RPMI7951 (cell line): ENCODE data around the gene ATP11A. TPM values are rescaled to one million over a fixed set of nuclear protein-coding genes. Genes with fewer than 3 reads are reported as not detected.

Experiments
- DNase-seq: peaks from one replicate; pipeline ENCODE4 v3.0.0-alpha.2; 2012; ENCODE audit warnings: low read depth
- total RNA-seq: library from RNA; depleted of rRNA; stranded (reverse); fragments of >200 nt; shearing (Covaris generic); gene quantifications from 2 replicates; pipeline ENCODE4 v1.2.3, GENCODE V29; 2014

The ATP11A gene
- total RNA-seq, 1 experiment from 2014 or later = 2.2 TPM

GRCh38 chr13:112904436-112904960 lies 214.7 kb downstream of the ATP11A start:
- DNase-seq = no peak

DNA sequence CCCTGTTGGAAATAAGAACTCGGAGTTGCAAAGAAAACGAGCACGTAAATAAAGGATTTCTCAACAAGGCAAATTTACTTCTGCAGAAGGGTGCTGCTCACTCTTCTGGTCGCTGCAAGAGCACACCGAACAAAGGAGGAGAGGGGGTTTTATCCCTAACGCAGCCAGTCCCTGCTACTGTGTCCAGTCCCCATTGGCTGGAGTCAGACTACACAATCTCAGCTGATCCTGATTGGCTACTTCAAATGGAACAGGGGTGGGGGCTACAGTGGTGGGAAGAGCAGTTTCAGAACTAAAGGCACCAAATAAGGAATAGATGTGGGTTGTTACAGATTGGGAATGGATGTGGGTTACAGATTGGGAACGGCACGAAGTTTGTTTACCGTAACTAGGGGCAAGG lies 215.2 kb downstream of the ATP11A start:
- DNase-seq = no peak

- no peak for DNase-seq
Observed at GRCh38 chr13:112905619-112905989, 215.8 kb downstream of the ATP11A start.

- DNase-seq = no peak
Observed at GRCh38 chr13:112905990-112906641, 216.3 kb downstream of the ATP11A start.

- DNase-seq = no peak
Observed at GRCh38 chr13:112907286-112907685, 217.4 kb downstream of the ATP11A start.

DNA sequence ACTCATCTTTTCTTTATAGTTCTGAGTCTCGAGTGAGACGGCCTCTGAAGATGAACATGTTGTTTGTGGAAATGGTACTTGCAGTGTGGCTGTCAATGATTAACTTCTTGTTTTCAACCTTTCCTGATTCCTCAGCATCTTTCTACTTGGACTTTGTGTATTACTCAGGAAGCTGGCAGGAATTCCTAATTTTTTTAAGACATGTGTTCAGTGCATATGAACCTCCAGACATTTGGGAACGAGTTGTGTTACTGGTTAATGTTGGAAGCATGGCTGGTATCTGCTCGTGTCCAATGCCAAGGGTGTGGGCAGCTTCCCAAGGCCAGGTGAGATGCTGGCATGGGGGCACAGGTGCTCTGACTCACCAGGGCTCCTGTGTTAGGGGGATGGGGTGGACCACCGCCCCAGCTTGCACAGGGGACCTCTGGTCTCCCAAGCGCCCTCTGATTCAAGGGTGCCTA lies 218.1 kb downstream of the ATP11A start:
- DNase-seq = no peak

- no peak for DNase-seq
Observed at GRCh38 chr13:112908342-112908741, 218.5 kb downstream of the ATP11A start.

DNA sequence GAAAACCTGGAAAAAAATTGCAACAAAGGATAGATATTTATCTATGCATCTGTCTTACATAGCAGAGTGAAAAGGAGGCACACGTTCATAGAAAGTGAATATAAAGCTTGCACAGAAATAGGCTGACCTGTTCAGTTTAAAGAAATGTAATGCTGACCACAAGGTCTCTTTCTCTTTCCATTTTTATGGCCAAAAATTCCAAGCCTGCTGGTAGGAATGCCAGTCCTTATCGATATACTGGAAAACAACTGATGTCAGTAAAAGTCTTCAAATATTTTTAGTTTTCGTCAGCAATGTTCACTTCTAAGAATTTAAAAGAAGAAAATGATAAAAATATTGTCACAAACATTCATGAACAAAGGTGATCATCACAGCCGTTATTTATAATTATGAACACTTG lies 220.2 kb downstream of the ATP11A start:
- no peak for DNase-seq

DNA sequence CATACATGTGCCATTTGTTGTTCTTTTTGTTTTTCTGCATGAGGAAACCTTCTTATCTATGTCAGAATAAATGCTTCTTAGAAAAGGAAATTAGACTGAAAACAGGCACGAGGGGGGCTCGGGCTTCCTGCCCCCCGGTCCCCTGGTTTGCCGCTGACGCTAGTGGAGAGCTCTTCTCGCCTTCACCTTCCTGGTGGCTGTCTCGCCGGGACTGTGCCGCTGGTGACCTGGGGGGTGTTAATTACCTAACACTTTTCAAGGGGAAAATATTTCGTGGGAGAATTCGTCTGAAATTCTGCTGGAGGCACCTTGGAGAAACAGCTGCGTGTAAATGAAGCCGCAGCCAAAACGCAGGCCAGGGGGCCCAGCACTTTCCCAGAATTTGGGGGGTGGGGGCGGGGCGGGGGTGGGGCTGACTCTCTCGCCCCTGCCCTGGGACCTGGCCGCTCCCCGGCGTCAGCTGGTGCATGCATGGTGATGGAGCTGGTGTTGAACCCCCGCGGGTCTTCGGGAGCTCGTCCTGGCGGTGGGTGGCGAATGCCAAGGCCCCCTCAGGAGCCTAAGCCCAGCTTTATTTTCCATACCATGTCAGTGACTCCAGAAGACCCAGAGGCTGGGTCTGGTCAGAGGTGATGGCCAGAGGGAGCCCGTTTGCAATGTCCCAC lies 220.9 kb downstream of the ATP11A start:
- DNase-seq = no peak

- no peak for DNase-seq
Observed at GRCh38 chr13:112911285-112911701, 221.5 kb downstream of the ATP11A start.

GRCh38 chr13:112911883-112912282 lies 222.0 kb downstream of the ATP11A start:
- DNase-seq = no peak

GRCh38 chr13:112912726-112913440 lies 223.0 kb downstream of the ATP11A start:
- no peak for DNase-seq

DNA sequence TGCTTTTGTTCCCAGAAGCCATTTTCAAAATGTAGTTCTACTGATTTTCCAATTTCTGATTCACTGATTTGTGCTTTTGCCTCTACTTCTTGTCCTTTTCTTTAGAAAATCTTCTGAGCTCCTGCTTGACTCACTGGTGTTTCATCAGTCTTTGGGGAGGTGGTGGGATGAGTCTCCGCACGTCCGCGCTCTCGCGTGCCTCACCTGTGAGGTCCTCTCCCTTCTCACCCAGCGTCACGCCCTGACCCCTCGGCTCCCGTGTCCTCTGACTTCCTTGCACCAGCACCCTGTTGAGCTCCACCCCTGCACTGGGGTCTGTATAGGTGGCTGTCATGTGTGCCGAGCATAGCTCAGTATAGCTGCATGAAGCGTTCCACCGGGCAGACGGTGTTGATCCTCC lies 226.5 kb downstream of the ATP11A start:
- DNase-seq = no peak

- DNase-seq = no peak
Observed at GRCh38 chr13:112917056-112917664, 227.3 kb downstream of the ATP11A start.

DNA sequence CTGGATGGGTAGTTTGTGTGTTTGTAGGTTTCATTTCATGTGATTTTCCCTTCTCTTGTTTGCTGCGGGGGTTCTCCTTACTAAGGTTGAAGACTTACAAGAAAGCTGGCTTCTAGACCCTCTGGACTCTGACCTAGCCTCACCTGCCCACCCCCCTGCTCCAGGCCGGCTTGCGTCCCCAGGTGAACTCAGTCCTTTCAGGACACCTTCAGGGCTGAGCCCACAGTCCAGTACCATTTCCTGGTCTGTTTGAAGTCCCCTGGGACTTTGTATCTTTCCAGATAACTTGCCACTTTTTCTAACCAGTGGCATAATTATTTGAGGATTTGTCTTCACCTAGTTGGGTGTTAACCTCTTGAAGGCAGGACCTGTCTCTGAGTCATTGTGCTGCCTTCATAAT lies 227.9 kb downstream of the ATP11A start:
- no peak for DNase-seq

DNA sequence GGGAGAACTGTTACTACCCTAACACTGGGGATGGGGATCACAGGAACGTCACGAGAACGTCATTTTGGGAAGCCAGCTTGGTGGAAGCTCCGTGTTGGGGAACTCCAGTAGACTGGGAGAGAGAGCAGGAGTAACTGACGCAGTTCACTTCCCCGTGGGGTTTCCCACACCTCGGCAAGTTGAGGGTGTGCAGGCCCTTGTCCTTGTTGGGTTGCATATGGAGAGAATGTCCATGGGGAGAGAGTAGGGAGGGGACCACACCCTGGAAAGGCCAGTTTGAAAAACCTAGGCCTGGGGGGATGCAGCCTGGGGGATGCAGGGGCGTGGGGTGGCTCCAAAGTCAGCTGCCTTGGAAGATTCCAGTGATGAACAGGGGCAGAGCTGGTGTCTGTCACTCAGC lies 228.4 kb downstream of the ATP11A start:
- no peak for DNase-seq

- no peak for DNase-seq
Observed at GRCh38 chr13:112918746-112919145, 228.9 kb downstream of the ATP11A start.

GRCh38 chr13:112923962-112924361 lies 234.1 kb downstream of the ATP11A start:
- no peak for DNase-seq

- no peak for DNase-seq
Observed at GRCh38 chr13:112924365-112924764, 234.5 kb downstream of the ATP11A start.

DNA sequence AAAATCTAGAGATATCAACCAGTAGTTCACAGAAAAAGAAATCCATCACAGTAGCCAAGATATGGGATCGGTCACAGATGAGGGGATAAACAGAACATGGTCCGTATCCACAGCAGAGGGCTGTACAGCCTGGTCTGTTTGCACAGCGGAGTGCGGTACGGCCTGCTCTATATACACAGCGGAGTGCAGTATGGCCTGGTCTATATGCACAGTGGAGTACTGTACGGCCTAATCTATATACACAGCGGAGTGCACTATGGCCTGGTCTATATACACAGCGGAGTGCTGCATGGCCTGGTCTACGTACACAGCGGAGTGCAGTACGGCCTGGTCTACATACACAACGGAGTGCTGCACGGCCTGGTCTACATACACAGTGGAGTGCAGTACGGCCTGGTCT lies 236.2 kb downstream of the ATP11A start:
- DNase-seq = no peak

DNA sequence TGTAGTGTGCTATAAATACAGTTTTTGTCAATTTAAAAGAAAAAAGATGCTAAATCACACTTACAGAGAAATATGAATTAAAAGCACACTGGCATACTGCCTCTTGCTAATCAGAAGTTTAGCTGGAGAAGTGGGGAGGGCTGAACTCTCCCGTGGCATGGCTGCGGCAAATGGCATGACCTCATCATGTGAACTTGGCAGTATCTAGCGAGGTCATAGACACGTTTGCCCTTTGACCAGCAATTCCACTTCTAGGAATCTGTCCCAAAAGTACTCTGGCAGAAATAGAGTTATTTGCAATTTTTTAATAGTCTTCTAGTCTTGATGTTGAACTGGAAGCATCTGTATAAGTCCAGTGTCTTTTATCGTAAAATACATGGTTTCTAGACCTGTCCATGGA lies 237.2 kb downstream of the ATP11A start:
- DNase-seq = no peak
